ENCODE results near the gene MPC1L.
A peak's percentile ranks its signal among the peaks of the same experiment; 100 is the strongest.

MPC1L gene

DNA sequence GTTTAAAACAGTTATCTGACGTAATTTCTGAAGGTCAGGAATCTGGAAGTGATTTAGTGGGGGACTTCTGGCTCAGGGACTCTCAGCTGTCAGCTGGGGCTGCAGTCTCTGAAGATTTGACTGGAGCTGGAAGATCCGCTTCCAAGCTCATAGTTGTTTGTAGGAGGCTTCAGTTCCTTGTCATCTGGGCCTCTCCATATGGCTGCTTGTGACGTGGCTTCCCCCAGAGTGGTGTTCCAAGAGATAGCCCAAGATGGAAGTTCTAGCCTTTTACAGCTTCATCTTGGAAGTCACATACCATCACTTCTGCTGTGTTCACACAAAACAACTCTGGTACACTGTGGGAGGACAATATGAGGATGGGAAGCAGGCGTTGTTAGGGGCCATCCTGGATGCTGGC lies 2.1 kb downstream of the MPC1L start:
- TF ChIP-seq SPI1 (IDR thresholded peaks at IDR 0.05; ENCODE audit: low read depth, low read length) (no peak), PAX5 (IDR thresholded peaks at IDR 0.05; ENCODE audit: insufficient read depth, low read length, severe bottlenecking) (no peak), POLR2A (IDR thresholded peaks at IDR 0.05; ENCODE audit: low read depth, low read length) (no peak), POU2F2 (IDR thresholded peaks at IDR 0.05; ENCODE audit: low read depth, low read length) (no peak), POLR2AphosphoS5 (IDR thresholded peaks at IDR 0.05; ENCODE audit: low read depth, low read length) (no peak), TAF1 (IDR thresholded peaks at IDR 0.05; ENCODE audit: low read depth, low read length) (no peak)
- no peak for FAIRE-seq
- no peak for DNase-seq (ENCODE audit: insufficient read length, low spot score)

DNA sequence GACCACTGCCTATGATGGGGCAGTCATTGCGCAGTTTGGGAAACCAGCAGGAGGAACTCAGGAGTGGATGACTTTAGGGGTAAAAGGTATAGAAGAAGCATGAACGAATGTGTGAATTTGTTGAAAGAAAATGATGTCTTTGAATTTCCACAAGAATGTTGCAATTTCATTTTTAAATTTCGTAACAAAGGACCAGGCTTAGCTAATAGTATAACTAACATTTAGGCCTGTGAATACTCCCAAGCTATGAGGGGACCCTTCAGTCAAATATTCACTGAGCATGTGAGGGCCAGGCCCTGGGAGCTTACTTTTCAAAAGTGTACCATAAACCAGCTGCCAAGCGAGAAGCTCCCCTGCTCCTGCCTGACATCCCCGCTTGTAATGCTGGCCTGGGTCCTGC lies 5.3 kb downstream of the MPC1L start:
- TF ChIP-seq POU2F2 (IDR thresholded peaks at IDR 0.05; ENCODE audit: low read depth, low read length) (no peak), PAX5 (IDR thresholded peaks at IDR 0.05; ENCODE audit: insufficient read depth, low read length, severe bottlenecking) (no peak), POLR2AphosphoS5 (IDR thresholded peaks at IDR 0.05; ENCODE audit: low read depth, low read length) (no peak), POLR2A (IDR thresholded peaks at IDR 0.05; ENCODE audit: low read depth, low read length) (no peak), TAF1 (IDR thresholded peaks at IDR 0.05; ENCODE audit: low read depth, low read length) (no peak), SPI1 (IDR thresholded peaks at IDR 0.05; ENCODE audit: low read depth, low read length) (no peak)
- FAIRE-seq: no peak
- DNase-seq (ENCODE audit: insufficient read length, low spot score): no peak

DNA sequence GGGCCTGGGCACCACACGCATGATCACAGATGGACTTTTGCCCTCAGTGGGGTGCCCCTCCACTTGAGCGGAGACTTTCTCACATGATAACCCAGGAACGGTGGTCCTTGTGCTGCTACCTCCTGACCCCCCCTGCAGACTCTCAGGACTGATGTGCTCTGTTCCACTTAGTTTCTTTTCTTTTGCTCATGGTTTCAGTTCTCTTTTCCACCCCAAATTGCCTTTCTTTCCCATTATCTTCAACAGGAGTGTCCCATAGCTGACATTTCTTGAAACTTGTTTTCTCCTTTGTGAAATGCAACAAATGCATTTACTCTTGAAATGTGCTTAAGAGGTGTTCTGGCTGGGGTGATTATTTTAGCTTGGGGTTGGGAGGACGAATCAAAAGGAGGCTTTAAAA lies 9.0 kb downstream of the MPC1L start:
- FAIRE-seq (no peak), DNase-seq (ENCODE audit: insufficient read length, low spot score) (no peak)
- TF ChIP-seq POU2F2 (IDR thresholded peaks at IDR 0.05; ENCODE audit: low read depth, low read length) (no peak), SPI1 (IDR thresholded peaks at IDR 0.05; ENCODE audit: low read depth, low read length) (peak; percentile 75)

DNA sequence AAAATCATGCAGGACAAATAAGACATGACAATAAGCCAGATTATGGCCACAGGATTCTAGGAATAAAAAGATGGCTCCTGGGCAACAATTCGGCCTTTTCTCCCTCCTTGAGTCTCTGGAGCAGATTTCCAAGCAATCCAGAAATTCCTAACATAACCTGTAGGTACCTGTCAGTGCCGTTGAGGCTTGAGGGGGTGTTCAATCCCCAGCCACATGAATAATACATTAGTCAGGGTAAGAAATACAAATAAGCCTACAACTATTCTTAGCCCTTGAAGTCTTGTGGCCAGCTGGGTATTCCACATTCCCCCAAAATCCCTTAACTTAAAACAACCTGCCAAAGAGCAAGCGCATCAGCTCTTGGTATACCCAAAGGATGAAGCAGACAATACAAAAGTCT lies 14.5 kb downstream of the MPC1L start:
- TF ChIP-seq POU2F2 (IDR thresholded peaks at IDR 0.05; ENCODE audit: low read depth, low read length) (no peak), POLR2A (IDR thresholded peaks at IDR 0.05; ENCODE audit: low read depth, low read length) (no peak), PAX5 (IDR thresholded peaks at IDR 0.05; ENCODE audit: insufficient read depth, low read length, severe bottlenecking) (no peak), SPI1 (IDR thresholded peaks at IDR 0.05; ENCODE audit: low read depth, low read length) (no peak), POLR2AphosphoS5 (IDR thresholded peaks at IDR 0.05; ENCODE audit: low read depth, low read length) (no peak), TAF1 (IDR thresholded peaks at IDR 0.05; ENCODE audit: low read depth, low read length) (no peak)
- no peak for DNase-seq (ENCODE audit: insufficient read length, low spot score)
- FAIRE-seq: no peak

DNA sequence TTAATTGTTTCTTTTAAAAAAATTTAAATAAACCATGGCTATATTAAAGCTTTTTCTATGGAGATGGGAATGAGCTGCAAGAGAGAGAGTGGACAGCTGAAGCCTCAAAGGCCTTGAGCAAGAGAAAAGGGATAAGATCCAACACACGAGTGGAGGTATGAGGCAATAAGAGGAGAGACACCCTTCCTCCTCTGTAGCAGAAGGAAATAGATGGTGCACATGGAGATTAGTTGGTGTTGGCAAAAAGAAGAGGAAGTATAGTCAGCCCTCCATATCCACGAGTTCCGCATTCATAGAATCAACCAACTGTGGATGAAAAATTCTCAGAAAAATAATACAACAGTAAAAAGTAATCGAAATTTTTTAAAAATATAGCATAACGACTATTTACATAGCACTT lies 20.9 kb downstream of the MPC1L start:
- FAIRE-seq: no peak

DNA sequence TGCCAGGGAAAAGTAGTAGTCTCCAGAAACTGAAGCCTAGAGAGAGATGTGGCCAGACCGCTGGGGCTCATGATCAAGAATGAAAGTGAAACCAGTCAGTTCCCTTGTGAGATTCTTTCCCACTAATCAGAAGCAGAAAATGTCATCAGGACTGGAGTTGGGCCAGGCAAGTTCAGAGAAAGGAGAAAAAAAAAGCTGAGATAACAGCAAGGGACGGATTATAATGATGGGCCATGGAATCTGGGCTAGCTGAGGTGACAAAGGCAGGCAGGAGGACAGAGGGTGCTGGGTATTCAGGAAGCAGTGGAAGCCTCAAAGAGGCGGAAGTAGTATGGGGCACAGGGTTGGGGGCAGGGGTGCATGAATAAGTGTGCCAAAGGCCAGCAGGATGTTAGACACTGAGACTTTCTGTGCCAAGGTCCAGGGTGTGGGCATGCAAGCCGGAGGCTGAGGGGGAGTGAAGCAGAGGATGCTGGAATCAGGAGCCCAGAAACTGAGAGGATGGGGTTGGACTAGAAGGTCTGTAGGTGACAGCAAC lies 21.7 kb downstream of the MPC1L start:
- DNase-seq (ENCODE audit: insufficient read length, low spot score): no peak
- peak; percentile 71 for FAIRE-seq
- TF ChIP-seq POLR2A (IDR thresholded peaks at IDR 0.05; ENCODE audit: low read depth, low read length): 0 out of 2 replicates have a peak, but pooled peaks have one; percentile 29
- peak; percentile 65 for TF ChIP-seq TAF1 (IDR thresholded peaks at IDR 0.05; ENCODE audit: low read depth, low read length)
- no peak for TF ChIP-seq POU2F2 (IDR thresholded peaks at IDR 0.05; ENCODE audit: low read depth, low read length)
- no peak for TF ChIP-seq POLR2AphosphoS5 (IDR thresholded peaks at IDR 0.05; ENCODE audit: low read depth, low read length)
- TF ChIP-seq SPI1 (IDR thresholded peaks at IDR 0.05; ENCODE audit: low read depth, low read length): peak; percentile 68
- no peak for TF ChIP-seq PAX5 (IDR thresholded peaks at IDR 0.05; ENCODE audit: insufficient read depth, low read length, severe bottlenecking)

More for the DNA sequence above, 20.9 kb downstream of the MPC1L start:
- no peak for DNase-seq (ENCODE audit: insufficient read length, low spot score)
- no peak for TF ChIP-seq POLR2A (IDR thresholded peaks at IDR 0.05; ENCODE audit: low read depth, low read length)
- no peak for TF ChIP-seq POU2F2 (IDR thresholded peaks at IDR 0.05; ENCODE audit: low read depth, low read length)
- TF ChIP-seq SPI1 (IDR thresholded peaks at IDR 0.05; ENCODE audit: low read depth, low read length): no peak
- TF ChIP-seq POLR2AphosphoS5 (IDR thresholded peaks at IDR 0.05; ENCODE audit: low read depth, low read length): no peak
- no peak for TF ChIP-seq TAF1 (IDR thresholded peaks at IDR 0.05; ENCODE audit: low read depth, low read length)
- no peak for TF ChIP-seq PAX5 (IDR thresholded peaks at IDR 0.05; ENCODE audit: insufficient read depth, low read length, severe bottlenecking)

DNA sequence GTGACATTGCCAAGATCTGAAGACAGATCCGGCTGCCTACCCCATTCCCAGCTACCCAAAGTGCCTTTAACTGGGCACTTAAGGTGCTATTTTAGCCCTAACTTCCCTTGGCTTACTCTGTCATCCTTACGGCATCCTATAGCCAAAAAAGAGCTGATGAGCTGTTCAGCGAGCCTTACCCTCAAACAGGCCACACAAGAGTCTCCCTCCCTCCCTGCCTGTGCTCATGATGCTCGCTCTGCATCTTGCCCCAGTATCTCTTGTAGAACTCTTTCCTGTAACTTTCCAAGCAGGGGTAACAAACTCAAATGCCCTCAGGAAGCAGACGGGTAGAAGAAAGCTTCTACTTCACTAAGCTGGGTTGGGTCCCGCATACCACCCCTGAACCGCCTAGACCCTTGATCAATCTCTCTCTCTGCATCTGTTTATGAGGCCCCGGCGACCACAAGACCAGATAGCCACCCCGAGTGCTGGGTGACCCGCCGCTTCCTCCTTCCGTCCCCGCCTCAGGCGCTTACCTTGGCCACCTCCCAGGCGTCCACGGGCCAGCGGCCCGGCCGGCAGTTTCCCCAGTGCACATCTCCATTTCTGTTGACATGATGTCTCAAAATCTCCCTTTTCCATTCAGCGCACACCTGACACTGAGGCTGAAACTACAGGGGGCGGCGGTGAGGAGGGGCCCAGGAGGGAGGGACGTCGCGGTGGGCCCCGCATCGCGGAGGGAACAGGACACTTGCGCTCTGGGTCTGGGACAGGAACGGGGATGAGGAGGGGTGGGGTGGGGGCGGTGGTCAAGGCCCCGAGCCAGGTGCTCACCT lies 23.5 kb downstream of the MPC1L start:
- no peak for TF ChIP-seq SPI1 (IDR thresholded peaks at IDR 0.05; ENCODE audit: low read depth, low read length)
- no peak for TF ChIP-seq POU2F2 (IDR thresholded peaks at IDR 0.05; ENCODE audit: low read depth, low read length)
- TF ChIP-seq POLR2AphosphoS5 (IDR thresholded peaks at IDR 0.05; ENCODE audit: low read depth, low read length): no peak
- no peak for TF ChIP-seq POLR2A (IDR thresholded peaks at IDR 0.05; ENCODE audit: low read depth, low read length)
- no peak for TF ChIP-seq TAF1 (IDR thresholded peaks at IDR 0.05; ENCODE audit: low read depth, low read length)
- TF ChIP-seq PAX5 (IDR thresholded peaks at IDR 0.05; ENCODE audit: insufficient read depth, low read length, severe bottlenecking): no peak
- no peak for FAIRE-seq

DNA sequence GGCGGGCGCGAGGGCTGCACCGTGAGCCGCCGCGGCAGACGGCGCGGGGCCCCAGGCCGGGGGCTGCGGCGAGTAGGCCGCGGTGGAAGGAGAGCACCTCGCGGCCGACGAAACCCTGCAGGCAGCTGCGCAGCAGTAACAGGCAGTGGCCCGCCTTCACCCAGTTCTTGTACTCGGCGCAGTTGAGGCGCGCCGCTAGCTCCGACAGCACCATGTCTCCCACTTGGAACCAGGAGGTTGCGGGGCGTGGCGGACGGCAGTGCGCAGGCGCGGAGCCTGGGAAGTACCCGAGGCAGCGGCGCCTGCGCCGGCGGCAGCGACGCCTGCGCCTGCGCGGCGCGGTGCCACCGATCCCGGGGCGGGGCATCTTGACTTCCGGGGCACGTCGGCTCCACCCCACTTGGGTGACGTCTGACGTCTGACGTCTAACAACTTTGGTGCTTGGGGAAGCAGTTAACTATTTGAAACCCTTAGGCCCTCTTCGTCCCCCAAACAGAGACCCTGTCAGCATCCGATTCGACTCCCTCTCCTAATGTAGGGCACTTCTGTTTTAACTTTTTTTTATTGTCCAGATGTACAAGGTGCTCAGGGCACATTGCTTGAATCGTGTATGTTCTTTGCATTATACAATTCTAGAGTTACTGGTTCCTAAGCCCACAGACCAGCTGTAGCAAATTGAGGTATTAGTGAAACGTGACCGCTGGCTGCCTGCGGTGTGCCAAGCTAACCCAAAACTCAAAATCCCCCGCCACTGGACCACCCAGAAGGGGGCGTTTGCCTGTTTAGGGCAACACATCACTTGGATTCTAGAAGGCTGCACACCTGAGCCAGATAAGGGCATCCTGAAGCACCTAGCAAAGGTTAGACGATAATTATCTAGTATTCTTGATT lies 24.3 kb downstream of the MPC1L start, which contains the start of gene CXorf38:
Gene CXorf38, minus strand, starts transcription at position 255 of the 891 bp plus-strand sequence. Its CDS starts 41 bp downstream, at position 214.
- TF ChIP-seq POU2F2 (IDR thresholded peaks at IDR 0.05; ENCODE audit: low read depth, low read length) (no peak), PAX5 (IDR thresholded peaks at IDR 0.05; ENCODE audit: insufficient read depth, low read length, severe bottlenecking) (no peak), SPI1 (IDR thresholded peaks at IDR 0.05; ENCODE audit: low read depth, low read length) (no peak), TAF1 (IDR thresholded peaks at IDR 0.05; ENCODE audit: low read depth, low read length) (no peak), POLR2A (IDR thresholded peaks at IDR 0.05; ENCODE audit: low read depth, low read length) (peak; percentile 56; the same call in 1 of the 2 replicates), POLR2AphosphoS5 (IDR thresholded peaks at IDR 0.05; ENCODE audit: low read depth, low read length) (peak; percentile 51; the same call in 1 of the 2 replicates)
- FAIRE-seq (peak; percentile 95), DNase-seq (ENCODE audit: insufficient read length, low spot score) (peak; percentile 52)

More for the DNA sequence above, 23.5 kb downstream of the MPC1L start:
- DNase-seq (ENCODE audit: insufficient read length, low spot score): no peak
